Ovary (tissue), 9 donors: Measurements from ENCODE around the gene CCDC106. TPM values are rescaled to one million over a fixed set of nuclear protein-coding genes. Genes with fewer than 3 reads are reported as not detected.

Experiments used
- DNase-seq, 5 donors: peaks; one replicate each; pipeline ENCODE4 v3.0.0-alpha.2; 2019 to 2020
- H3K27ac ChIP-seq, 2 donors: fragments of 200-600 bp; one replicate each; pipeline versions ENCODE4 v1.5.1 to v1.8.0; 2019 to 2022
- H3K27me3 ChIP-seq: fragments of 200-600 bp; one replicate; pipeline ENCODE4 v1.8.0; 2022
- H3K36me3 ChIP-seq: fragments of 200-600 bp; sonication (generic); one replicate; pipeline ENCODE4 v1.5.1; 2019
- H3K4me1 ChIP-seq: one replicate; pipeline ENCODE4 v1.8.1; 2013; ENCODE audit warnings: mild to moderate bottlenecking, moderate library complexity; ENCODE audit not compliant: insufficient read depth
- H3K4me3 ChIP-seq: fragments of 200-600 bp; sonication (generic); one replicate; pipeline ENCODE4 v1.5.1; 2017
- H3K9me3 ChIP-seq, 2 donors: fragments of 200-600 bp in 1 of 2; sonication (generic) in 1 of 2; one replicate each; pipeline versions ENCODE4 v1.5.1 to v1.8.1; 2013 to 2019; ENCODE audit warnings: mild to moderate bottlenecking in 1 of 2, moderate library complexity in 1 of 2
- CTCF ChIP-seq, 3 donors: fragments of 450-650 bp in 2 of 3; fragments of 200-600 bp in 1 of 3; IDR thresholded peaks; one replicate each; pipeline versions ENCODE4 v1.5.1 to v1.8.0; 2016 to 2022; ENCODE audit warnings: antibody characterized with exemption in 3 of 3, mild to moderate bottlenecking in 1 of 3
- EP300 ChIP-seq: sonication (generic); formaldehyde crosslinking; IDR thresholded peaks from one replicate; pipeline ENCODE4 v1.6.1; 2017; ENCODE audit warnings: antibody characterized with exemption
- POLR2A ChIP-seq: fragments of 450-650 bp; IDR thresholded peaks from one replicate; pipeline ENCODE4 v1.6.1; 2017; ENCODE audit warnings: antibody characterized with exemption, mild to moderate bottlenecking, moderate library complexity
- WGBS, 3 donors: extraction: QIAGEN DNeasy Blood & Tissue Kit in 1 of 3; methylation state at CpG; one replicate each; pipeline versions ENCODE4 v1.1.5 to v1.1.7; 2013 to 2017; 5-methylcytosine and 5-hydroxymethylcytosine counted together
- intact Hi-C, 4 donors: fragments of 100-400 bp; cut with DNase I; formaldehyde crosslinking; loops; one replicate each; pipeline versions ENCODE4 v1.11.0 to v1.15.1; 2022 to 2023
- polyA plus RNA-seq, 2 donors: library from polyadenylated mRNA; stranded (reverse); fragments of 200-250 nt in 1 of 2; fragments of 350-450 nt in 1 of 2; fragmentation: Illumina TruSeq in 1 of 2; extraction: RNeasy Lipid Tissue Mini Kit (QIAGEN cat#74804) in 1 of 2; gene quantifications; one replicate each; pipeline ENCODE4 v1.2.3, GENCODE V29; 2013 to 2014
- total RNA-seq, 7 donors: library from RNA; depleted of rRNA in 2 of 7; stranded (reverse); fragments of >200 nt in 2 of 7; fragmentation: NEBNext Ultra II Directional in 3 of 7; extraction: Animal tissue kit (Norgen Biotek cat#: 25700) in 3 of 7; gene quantifications; one replicate each; pipeline versions ENCODE4 v1.1.0 to v1.2.4, GENCODE V29; 2016 to 2023
- donor health status: DM: no; HTN: no; CAD: no; lungs with moderate emphysema.
- donor health status: DM: no; HTN: no; CAD: no.
- donor health status: Bipolar disorder and iron deficiency.
- donor health status: DM: yes; HTN: yes; CAD: no.
- donor health status: DM: no; HTN: no; CAD: no.
- donor health status: DM: yes; HTN: yes; CAD: no.

Gene CCDC106
- total and polyA plus RNA-seq, 9 donors = 3.1 to 20.2 (median 14.5) TPM

GRCh38 chr19:55689411-55690108 lies 41.5 kb downstream of the CCDC106 start:
- 80 to 87% (median 80%) methylated on average over 35 of the region's 35 CpGs for WGBS, 3 donors
- Histone ChIP-seq H3K27ac (no peak overlapping the region), H3K36me3 (no peaks in the 10 kb centered on the region), H3K27me3 (no peaks in the 10 kb centered on the region), H3K4me1 (no peaks in the 10 kb centered on the region), H3K9me3 (no peaks in the 10 kb centered on the region), H3K4me3 (no peak overlapping the region)
- peak in 2 of 5 donors; percentile 38 to 42 for DNase-seq
- TF ChIP-seq POLR2A = no peak
- TF ChIP-seq CTCF (IDR thresholded peaks at IDR 0.05) = no peak
- TF ChIP-seq EP300 = no peak
- intact Hi-C loops = no loop called here

GRCh38 chr19:55690109-55690768 lies 42.2 kb downstream of the CCDC106 start:
- H3K27ac ChIP-seq = no peak overlapping the region
- WGBS, 3 donors = 90 to 93% (median 90%) methylated on average over 20 to 25 of the region's 25 CpGs
- no peak overlapping the region for H3K4me3 ChIP-seq
- no peaks in the 10 kb centered on the region for H3K36me3 ChIP-seq
- H3K4me1 ChIP-seq = no peaks in the 10 kb centered on the region
- H3K27me3 ChIP-seq = no peaks in the 10 kb centered on the region
- intact Hi-C loops = no loop called here
- DNase-seq = peak in 1 of 5 donors; percentile 30
- no peaks in the 10 kb centered on the region for H3K9me3 ChIP-seq
- no peak for TF ChIP-seq EP300
- no peak for TF ChIP-seq POLR2A
- TF ChIP-seq CTCF (IDR thresholded peaks at IDR 0.05) = no peak

- H3K9me3 ChIP-seq = no peaks in the 10 kb centered on the region
- H3K4me1 ChIP-seq = no peaks in the 10 kb centered on the region
- WGBS, 3 donors = 89 to 91% (median 90%) methylated on average over 31 of the region's 31 CpGs
- TF ChIP-seq CTCF (IDR thresholded peaks at IDR 0.05) = no peak
- no peak for TF ChIP-seq EP300
- no peak for TF ChIP-seq POLR2A
- peak in 3 of 5 donors; percentile 9 to 27 (median 19) for DNase-seq
- no peaks in the 10 kb centered on the region for H3K27me3 ChIP-seq
- H3K36me3 ChIP-seq = no peaks in the 10 kb centered on the region
- H3K27ac ChIP-seq = no peak overlapping the region
- no peak overlapping the region for H3K4me3 ChIP-seq
- intact Hi-C loops = no loop called here
Measured at GRCh38 chr19:55690769-55691545, 42.9 kb downstream of the CCDC106 start.

GRCh38 chr19:55691561-55692481 lies 43.8 kb downstream of the CCDC106 start:
- intact Hi-C loops = no loop called here
- TF ChIP-seq EP300 = no peak
- no peak for TF ChIP-seq POLR2A
- TF ChIP-seq CTCF (IDR thresholded peaks at IDR 0.05) = no peak
- 86 to 87% (median 87%) methylated on average over 31 of the region's 31 CpGs for WGBS, 3 donors
- no peaks in the 10 kb centered on the region for H3K36me3 ChIP-seq
- H3K27ac ChIP-seq = no peak overlapping the region
- no peaks in the 10 kb centered on the region for H3K4me1 ChIP-seq
- peak in 2 of 5 donors; percentile 15 to 31 for DNase-seq
- no peak overlapping the region for H3K4me3 ChIP-seq
- no peaks in the 10 kb centered on the region for H3K27me3 ChIP-seq
- no peaks in the 10 kb centered on the region for H3K9me3 ChIP-seq
